HG03457 (cell line): ENCODE results near the gene LY6G5C.

Source experiments
- ATAC-seq: cut with Tn5 transposase; IDR thresholded peaks from one replicate; pipeline ENCODE4 v1.9.1; 2021; ENCODE audit warnings: moderate number of reproducible peaks; ENCODE audit not compliant: unreplicated experiment

The LY6G5C gene

GRCh38 chr6:31663126-31663960, 17.5 kb downstream of the LY6G5C start:
- no peak for ATAC-seq

GRCh38 chr6:31662124-31662723, 18.6 kb downstream of the LY6G5C start:
- ATAC-seq: no peak

DNA sequence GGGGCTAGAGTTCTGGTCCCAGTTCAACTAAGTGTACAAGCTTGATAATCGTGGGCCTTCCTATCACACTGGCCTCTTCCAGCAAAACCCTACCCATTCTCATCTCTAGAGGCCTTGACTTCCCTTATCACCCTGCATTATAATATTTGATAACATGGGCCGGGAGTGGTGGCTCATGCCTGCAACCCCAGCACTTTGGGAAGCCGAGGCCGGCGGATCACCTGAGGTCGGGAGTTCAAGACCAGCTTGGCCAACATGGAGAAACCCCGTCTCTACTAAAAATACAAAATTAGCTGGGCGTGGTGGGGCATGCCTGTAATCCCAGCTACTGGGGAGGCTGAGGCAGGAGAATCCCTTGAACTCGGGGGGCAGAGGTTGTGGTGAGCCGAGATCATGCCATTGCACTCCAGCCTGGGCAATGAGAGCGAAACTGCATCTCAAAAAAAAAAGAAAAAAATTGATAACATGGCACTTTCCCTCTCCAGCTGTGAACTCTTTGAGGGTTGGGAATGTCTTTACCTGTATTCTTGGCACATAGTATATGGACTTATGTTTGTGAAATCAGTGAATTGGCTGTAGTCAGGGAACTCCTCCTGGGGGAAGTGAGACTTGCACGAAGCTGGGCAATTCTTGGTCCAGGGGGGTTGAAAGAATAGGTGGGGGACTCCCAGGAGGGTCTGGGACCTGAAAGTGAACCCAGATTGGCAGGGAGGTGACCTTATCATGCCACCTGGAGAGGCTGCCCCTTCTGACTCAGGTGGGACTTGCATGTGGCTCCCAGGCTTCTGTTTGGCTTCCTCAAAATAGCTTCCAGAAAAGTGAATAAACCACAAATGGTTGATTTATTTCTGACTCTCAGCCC, 19.4 kb downstream of the LY6G5C start:
- ATAC-seq: no peak

DNA sequence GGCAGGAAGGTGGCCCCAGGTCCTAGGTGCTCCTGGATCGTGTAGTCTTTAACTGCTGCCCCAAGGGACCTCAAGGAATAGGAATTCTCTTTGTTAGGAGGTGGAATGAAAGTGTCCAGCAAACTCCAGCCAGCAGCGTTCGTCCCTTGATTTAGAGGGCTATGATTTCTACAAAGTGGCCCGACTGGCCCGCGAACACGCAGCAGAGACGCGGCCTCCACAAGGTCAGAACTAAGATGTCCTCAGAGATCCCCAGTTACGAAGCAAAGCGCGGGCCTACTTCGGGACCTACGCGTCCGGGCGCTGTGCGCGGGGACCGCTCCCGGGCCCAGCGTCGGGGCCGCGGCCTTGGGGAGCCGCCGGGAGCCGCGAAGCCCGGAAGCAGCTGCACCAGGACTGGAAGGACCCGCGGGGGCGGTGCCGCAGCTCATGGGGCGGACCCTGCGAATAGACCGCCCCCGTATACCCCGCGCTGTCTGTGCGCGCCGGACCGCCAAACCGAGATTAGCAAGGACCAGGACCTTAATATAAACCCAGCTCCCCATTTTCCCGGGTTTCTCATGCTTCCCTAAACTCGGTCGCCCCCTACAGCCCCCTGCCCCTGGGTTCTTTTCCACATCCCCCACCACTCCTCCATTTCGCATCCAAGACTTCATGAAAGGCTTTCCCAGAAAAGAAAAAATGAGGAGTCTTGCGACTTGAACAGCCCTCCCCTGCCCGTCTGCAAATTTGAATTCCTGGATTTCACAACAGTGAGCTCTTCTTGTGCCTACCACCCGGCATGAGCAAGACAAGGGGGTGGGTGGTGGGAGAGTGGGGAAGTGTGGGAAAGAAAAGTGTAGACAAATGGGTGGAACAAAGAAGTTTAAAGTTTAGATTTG, 20.2 kb downstream of the LY6G5C start, which contains the start of gene C6orf47:
Gene C6orf47, minus strand, starts transcription at position 398 of the 881 bp plus-strand sequence. CDS start 831 bp downstream, outside the sequence.
- ATAC-seq: no peak

DNA sequence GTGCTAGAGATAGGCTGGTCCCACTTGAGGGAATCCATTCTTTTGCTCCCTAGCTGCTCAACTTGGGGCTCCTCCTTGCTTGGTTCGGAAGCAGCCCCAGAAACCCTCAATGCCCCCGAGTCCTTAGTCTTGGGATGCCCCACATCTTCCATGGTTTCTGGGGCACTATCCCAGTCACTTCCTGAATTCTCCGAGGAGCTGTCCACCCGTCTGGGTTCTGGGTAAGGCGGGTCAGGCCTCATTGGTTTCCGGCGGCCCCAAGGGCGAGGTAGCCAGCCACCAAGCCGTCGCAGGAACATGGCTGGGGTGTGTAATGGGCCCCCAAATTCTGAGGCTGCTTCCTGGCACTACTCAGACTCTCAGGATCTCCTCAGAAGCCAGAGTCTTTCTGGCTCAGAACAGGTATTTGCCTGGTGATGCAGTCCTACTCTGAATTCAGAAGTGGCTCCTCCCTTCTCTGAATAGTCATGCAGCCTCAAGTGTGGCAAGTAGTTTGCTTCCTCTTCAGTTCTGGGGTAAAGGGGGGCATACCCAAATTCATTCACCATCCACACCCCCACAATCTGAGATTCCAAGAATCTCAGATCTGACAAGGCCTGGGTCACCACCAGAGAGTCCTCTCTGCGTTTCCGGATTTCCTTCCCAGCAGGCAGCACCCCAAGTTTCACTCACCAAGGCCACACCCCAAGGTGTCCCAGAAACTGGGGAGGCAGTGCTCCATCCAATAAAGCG, 21.1 kb downstream of the LY6G5C start:
- no peak for ATAC-seq

- no peak for ATAC-seq
Observed at GRCh38 chr6:31658983-31659648, 21.8 kb downstream of the LY6G5C start.

GRCh38 chr6:31658158-31658688, 22.6 kb downstream of the LY6G5C start:
- no peak for ATAC-seq

- ATAC-seq: no peak
Observed at GRCh38 chr6:31657406-31658157, 23.3 kb downstream of the LY6G5C start.

DNA sequence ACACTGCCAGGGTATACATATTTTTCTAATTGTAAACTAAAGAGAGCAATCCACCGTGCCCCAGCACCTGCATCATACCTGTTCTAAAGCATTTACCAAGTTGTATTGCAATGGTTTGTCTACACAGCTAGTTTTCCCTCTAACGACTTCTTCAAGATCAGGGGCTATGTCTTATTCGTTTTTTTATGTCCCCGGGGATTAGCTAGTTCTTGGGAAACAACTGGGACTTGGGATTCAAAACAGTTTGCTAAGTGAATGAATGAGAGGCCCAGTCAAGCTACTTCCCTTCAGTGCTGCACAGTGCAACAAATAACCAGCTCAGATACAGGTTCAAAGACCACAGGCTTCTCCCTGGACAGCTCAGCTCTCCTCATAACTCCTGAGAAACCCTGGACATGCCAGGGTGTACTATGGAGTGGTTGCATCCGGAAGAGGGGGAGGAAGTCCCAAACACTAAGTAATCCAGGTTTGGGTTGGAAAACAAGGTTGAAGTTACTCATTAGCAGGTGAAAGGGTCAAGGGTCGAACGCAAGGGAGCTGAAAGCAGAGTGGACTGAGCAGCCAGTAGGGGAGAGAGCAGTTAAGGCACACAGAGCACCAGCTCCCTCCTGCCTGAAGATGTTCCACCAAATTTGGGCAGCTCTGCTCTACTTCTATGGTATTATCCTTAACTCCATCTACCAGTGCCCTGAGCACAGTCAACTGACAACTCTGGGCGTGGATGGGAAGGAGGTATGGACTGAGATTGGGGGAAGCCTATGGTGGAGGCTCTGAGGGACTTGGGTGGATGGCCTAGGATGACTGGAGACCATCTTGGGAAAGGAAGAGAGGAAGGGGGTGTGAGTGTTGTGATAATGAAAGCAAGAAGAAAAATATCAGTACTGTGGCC, 25.3 kb downstream of the LY6G5C start, which contains the start of gene APOM:
Gene APOM, plus strand, starts transcription at position 546 of the 889 bp plus-strand sequence. Its CDS starts 73 bp downstream, at position 619.
- no peak for ATAC-seq

DNA sequence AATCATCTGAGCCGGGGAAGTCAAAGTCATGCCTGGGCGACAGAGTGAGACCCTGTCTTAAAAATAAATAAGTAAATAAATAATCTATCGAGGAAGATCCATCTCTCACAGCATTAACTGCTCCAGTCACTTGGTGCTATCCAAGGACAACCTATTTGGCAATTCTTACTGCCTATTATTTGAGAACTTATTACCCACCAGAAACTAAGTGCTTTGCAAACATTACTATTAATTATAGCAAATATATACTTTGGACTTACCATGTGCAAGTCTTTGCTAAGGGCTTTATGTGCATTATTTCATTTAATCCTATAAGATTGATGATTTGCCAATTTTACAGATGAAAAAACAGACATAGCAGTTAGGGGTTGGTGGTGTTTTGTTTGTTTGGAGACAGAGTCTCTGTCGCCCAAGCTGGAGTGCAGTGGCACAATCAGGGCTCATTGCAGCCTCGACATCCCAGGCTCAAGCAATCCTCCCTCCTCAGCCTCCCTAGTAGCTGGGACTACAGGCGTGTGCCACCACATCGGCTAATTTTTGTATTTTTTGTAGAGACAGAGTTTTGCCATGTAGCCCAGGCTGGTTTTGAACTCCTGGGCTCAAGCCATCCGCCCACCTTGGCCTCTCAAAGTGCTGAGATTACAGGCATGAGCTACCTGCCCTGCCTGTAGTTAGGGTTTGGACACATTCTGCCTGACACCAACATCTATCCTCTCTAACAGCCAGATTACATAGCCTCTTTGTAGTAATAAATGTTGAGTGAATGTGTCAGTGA, 26.1 kb downstream of the LY6G5C start:
- ATAC-seq: no peak

DNA sequence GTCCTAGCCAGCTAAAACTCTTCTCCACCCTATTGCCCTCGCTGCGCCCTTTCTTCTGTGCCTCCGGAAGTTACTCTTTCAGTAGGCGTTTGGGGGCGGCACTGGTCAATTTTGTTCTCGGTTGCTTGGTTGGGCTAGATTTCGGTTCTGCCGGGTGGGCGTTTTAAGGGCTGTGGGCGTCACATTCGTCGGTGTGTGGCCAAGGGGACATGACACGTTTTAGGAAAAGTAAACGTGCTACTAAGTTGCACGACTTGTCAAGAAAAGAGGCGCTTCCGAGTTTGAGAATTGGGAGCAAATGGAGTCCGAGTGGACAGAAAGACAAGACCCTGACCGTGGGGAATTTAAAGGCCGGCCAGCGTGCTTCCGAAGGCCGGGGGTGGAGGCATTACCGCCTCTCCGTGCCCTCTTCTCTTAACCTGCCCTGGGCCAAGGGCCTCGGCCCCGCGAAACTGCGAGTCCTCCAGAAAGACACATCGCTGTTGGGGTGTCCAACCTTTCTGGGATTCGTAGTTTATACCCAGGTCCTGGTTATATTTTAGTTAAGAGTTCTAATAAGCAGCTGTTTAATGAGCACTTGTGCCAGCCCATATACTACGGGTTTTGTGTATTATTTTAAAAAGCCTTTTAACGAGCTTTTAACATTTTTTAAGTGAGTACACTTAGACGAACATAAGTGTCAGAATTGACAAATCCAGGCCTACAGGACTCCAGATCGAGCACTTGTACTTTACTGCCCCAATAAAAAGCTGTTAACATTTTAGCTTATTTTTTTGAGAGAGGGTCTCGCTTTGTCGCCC, 27.7 kb downstream of the LY6G5C start:
- peak; percentile 23 for ATAC-seq

DNA sequence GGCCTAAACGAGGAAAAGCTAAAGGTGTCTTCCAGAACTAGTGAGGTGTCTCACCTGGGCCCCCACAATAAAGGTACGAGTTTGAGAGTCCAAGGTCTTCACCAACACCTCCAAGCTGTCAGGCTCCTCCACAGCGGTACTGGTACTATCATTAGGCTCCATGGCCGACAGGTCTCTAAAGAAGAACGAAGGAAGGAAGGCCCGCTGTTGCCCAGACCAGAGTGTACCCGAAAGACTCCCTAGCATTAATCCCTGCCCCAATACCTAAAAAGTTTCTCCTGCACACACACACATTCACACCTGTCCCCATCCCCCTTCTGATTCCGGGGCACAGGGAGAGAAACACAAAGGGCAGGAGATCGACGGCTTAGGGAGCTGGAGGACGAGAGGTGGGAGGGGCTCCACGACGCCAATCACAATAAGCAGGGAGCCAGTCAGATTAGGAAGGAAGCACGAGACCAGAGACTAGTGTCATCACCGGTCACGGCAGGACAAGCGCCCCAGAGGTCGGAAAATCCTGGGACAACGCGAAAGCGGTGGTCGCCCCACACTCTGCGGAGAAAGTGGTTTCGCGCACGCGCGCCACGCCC, 29.2 kb downstream of the LY6G5C start:
- ATAC-seq: peak; percentile 22

GRCh38 chr6:31645325-31645724, 35.5 kb downstream of the LY6G5C start:
- no peak for ATAC-seq

DNA sequence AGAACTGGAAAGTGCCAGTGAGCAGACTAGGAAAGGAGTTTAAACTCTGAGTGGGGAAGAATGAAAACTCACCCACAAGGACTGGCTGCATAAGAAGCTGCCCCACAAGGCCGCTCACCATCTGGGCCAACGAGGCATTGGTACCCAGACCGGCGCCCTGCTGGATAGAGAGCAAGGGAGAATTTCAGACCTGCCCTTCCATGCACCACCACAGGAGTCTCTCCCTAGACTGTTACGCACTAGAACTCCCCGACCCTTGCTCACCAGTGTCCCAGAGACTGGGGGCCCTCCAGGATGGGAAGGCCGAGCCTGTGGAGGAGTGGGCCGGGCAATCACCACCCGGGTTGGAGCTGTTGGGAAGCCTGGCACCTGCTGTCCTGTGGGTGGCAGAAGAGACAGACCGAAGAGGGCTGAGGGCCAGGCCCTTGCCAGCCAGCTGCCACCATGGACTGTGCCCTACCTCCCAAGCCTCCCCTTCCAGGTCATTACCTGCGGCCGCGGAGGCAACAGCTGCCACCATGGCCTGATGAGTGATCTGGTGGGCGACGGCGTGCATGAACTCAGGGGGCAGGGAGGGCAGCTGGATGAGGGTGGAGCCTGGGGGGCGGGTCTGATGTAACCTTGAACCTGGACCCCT, 36.9 kb downstream of the LY6G5C start:
- no peak for ATAC-seq
